MM.1S (cell line): ENCODE measurements around the gene ODF2L.

Source experiments
- EZH2 ChIP-seq: fragments of 300-600 bp; sonication (generic); optimal IDR thresholded peaks from 2 replicates; pipeline ENCODE3; 2017; ENCODE audit warnings: low read depth, mild to moderate bottlenecking, antibody characterized with exemption, low read length, mixed read lengths
- TF ChIP-seq, protein P1 (sequence below): fragments of 300-600 bp; sonication (generic); IDR thresholded peaks from 2 replicates; pipeline ENCODE4 v1.5.1; 2016; ENCODE audit warnings: antibody characterized with exemption, low read length, mixed read lengths

DNA sequence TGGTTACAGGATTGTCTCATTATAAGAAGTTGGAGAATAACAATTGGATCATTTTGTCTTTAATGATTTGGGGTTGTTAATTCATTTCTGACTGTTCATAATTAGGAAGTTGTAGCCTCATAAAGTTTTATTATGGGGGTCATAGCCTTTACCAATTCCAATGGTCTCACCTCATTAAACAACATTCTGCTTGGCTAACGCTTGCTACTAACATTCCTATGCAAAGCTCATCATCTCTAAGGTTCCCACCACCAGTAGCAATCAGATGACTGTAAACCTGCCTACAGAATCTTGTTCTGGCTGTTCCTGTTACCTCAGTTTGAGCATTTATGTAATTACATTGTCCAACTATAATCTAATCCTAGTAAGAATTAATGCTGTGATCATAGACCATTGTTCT is 60.2 kb downstream of the ODF2L start:
- TF ChIP-seq, protein P1, sequence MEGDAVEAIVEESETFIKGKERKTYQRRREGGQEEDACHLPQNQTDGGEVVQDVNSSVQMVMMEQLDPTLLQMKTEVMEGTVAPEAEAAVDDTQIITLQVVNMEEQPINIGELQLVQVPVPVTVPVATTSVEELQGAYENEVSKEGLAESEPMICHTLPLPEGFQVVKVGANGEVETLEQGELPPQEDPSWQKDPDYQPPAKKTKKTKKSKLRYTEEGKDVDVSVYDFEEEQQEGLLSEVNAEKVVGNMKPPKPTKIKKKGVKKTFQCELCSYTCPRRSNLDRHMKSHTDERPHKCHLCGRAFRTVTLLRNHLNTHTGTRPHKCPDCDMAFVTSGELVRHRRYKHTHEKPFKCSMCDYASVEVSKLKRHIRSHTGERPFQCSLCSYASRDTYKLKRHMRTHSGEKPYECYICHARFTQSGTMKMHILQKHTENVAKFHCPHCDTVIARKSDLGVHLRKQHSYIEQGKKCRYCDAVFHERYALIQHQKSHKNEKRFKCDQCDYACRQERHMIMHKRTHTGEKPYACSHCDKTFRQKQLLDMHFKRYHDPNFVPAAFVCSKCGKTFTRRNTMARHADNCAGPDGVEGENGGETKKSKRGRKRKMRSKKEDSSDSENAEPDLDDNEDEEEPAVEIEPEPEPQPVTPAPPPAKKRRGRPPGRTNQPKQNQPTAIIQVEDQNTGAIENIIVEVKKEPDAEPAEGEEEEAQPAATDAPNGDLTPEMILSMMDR, result no peak
- no peak for TF ChIP-seq EZH2
